Right hindlimb (tissue), 1 donor: ENCODE measurements around the gene MCTP1.

Experiments used
- DNase-seq: peaks from one replicate; pipeline ENCODE4 v3.0.0-alpha.2; 2018

Gene MCTP1

GRCh38 chr5:94920570-94920969, 364.3 kb downstream of the MCTP1 start:
- no peak for DNase-seq

- no peak for DNase-seq
These were observed 368.3 kb downstream of the MCTP1 start for GRCh38 chr5:94916619-94917018.

- DNase-seq, result no peak
These were observed 373.6 kb downstream of the MCTP1 start for GRCh38 chr5:94911276-94911675.

- no peak for DNase-seq
These were observed 374.2 kb downstream of the MCTP1 start for GRCh38 chr5:94910721-94911120.

- DNase-seq, result no peak
These were observed 375.9 kb downstream of the MCTP1 start for GRCh38 chr5:94908889-94909480.

- DNase-seq, result no peak
These were observed 378.1 kb downstream of the MCTP1 start for GRCh38 chr5:94906750-94907149.

GRCh38 chr5:94903726-94904125, 381.2 kb downstream of the MCTP1 start:
- DNase-seq, result no peak

- no peak for DNase-seq
These were observed 383.5 kb downstream of the MCTP1 start for GRCh38 chr5:94901191-94901979.

GRCh38 chr5:94900006-94900505, 384.8 kb downstream of the MCTP1 start:
- no peak for DNase-seq

GRCh38 chr5:94893412-94894135, 391.3 kb downstream of the MCTP1 start:
- DNase-seq, result no peak

GRCh38 chr5:94891972-94892371, 392.9 kb downstream of the MCTP1 start:
- DNase-seq, result no peak

- DNase-seq, result no peak
These were observed 393.3 kb downstream of the MCTP1 start for GRCh38 chr5:94891565-94891964.

GRCh38 chr5:94890907-94891306, 394.0 kb downstream of the MCTP1 start:
- no peak for DNase-seq

- DNase-seq, result no peak
These were observed 396.2 kb downstream of the MCTP1 start for GRCh38 chr5:94888674-94889073.

GRCh38 chr5:94885931-94886330, 399.0 kb downstream of the MCTP1 start:
- no peak for DNase-seq

GRCh38 chr5:94884311-94884710, 400.6 kb downstream of the MCTP1 start:
- DNase-seq, result peak; percentile 11

- DNase-seq, result no peak
These were observed 412.4 kb downstream of the MCTP1 start for GRCh38 chr5:94872526-94872925.

- no peak for DNase-seq
These were observed 414.2 kb downstream of the MCTP1 start for GRCh38 chr5:94870511-94871183.

GRCh38 chr5:94869921-94870320, 415.0 kb downstream of the MCTP1 start:
- DNase-seq, result no peak

- DNase-seq, result no peak
These were observed 420.9 kb downstream of the MCTP1 start for GRCh38 chr5:94863951-94864350.

- no peak for DNase-seq
These were observed 427.8 kb downstream of the MCTP1 start for GRCh38 chr5:94857111-94857510.

- no peak for DNase-seq
These were observed 428.6 kb downstream of the MCTP1 start for GRCh38 chr5:94856257-94856800.

- no peak for DNase-seq
These were observed 429.4 kb downstream of the MCTP1 start for GRCh38 chr5:94855543-94855942.
